MM.1S (cell line): Measurements from ENCODE around the gene C10orf88.

Experiments used
- DNase-seq: peaks from one replicate; pipeline ENCODE4 v3.0.0-alpha.2; 2015
- H2AFZ ChIP-seq: fragments of 300-600 bp; sonication (generic); 2 replicates; pipeline ENCODE4 v1.6.0; 2016; ENCODE audit warnings: antibody characterized with exemption, low read length
- H3F3A ChIP-seq: fragments of 300-600 bp; sonication (generic); 2 replicates; pipeline ENCODE4 v1.6.1; 2016; ENCODE audit warnings: mild to moderate bottlenecking, antibody characterized with exemption, low read length, moderate library complexity, mixed read lengths; ENCODE audit not compliant: insufficient read depth
- H3K27ac ChIP-seq: fragments of 300-600 bp; sonication (generic); 2 replicates; pipeline ENCODE4 v1.5.1; 2016; ENCODE audit warnings: mild to moderate bottlenecking, low read length
- H3K27me3 ChIP-seq: fragments of 300-600 bp; sonication (generic); replicated peaks from 2 replicates; pipeline ENCODE4 v1.6.0; 2016; ENCODE audit warnings: low read length; ENCODE audit not compliant: insufficient read depth
- H3K36me3 ChIP-seq: fragments of 300-600 bp; sonication (generic); replicated peaks from 2 replicates; pipeline ENCODE4 v1.6.1; 2016; ENCODE audit warnings: mild to moderate bottlenecking, low read length, mixed read lengths; ENCODE audit not compliant: insufficient read depth
- H3K4me1 ChIP-seq: fragments of 300-600 bp; sonication (generic); 2 replicates; pipeline ENCODE4 v1.6.1; 2016; ENCODE audit warnings: low read length, mixed read lengths
- H3K4me2 ChIP-seq: fragments of 300-600 bp; sonication (generic); 2 replicates; pipeline ENCODE4 v1.6.0; 2016; ENCODE audit warnings: low read depth, low read length
- H3K4me3 ChIP-seq: fragments of 300-600 bp; sonication (generic); 2 replicates; pipeline ENCODE4 v1.5.1; 2016; ENCODE audit warnings: low read length, mixed read lengths
- H3K79me2 ChIP-seq: fragments of 300-600 bp; sonication (generic); 2 replicates; pipeline ENCODE4 v1.6.1; 2016; ENCODE audit warnings: mixed run types, low read length, mixed read lengths
- H3K9ac ChIP-seq: fragments of 300-600 bp; sonication (generic); 2 replicates; pipeline ENCODE4 v1.6.1; 2016; ENCODE audit warnings: low read length, mixed read lengths
- H3K9me2 ChIP-seq: fragments of 300-600 bp; sonication (generic); replicated peaks from 2 replicates; pipeline ENCODE4 v1.6.1; 2016; ENCODE audit warnings: mild to moderate bottlenecking, low read length, mixed read lengths; ENCODE audit not compliant: insufficient read depth
- H3K9me3 ChIP-seq: fragments of 300-600 bp; sonication (generic); replicated peaks from 2 replicates; pipeline ENCODE4 v1.6.1; 2016; ENCODE audit warnings: mild to moderate bottlenecking, low read length, mixed read lengths; ENCODE audit not compliant: insufficient read depth
- H4K20me1 ChIP-seq: fragments of 300-600 bp; sonication (generic); 2 replicates; pipeline ENCODE4 v1.6.1; 2016; ENCODE audit warnings: mild to moderate bottlenecking, low read length, moderate library complexity, mixed read lengths; ENCODE audit not compliant: insufficient read depth
- CTCF ChIP-seq: fragments of 300-600 bp; sonication (generic); IDR thresholded peaks from 2 replicates; pipeline ENCODE4 v1.5.1; 2016; ENCODE audit warnings: antibody characterized with exemption, low read length, mixed read lengths
- EZH2 ChIP-seq: fragments of 300-600 bp; sonication (generic); optimal IDR thresholded peaks from 2 replicates; pipeline ENCODE3; 2017; ENCODE audit warnings: low read depth, mild to moderate bottlenecking, antibody characterized with exemption, low read length, mixed read lengths
- EZH2phosphoT487 ChIP-seq: fragments of 300-600 bp; sonication (generic); IDR thresholded peaks from 2 replicates; pipeline ENCODE4 v1.6.1; 2018; ENCODE audit warnings: antibody characterized with exemption, low read length

The C10orf88 gene

GRCh38 chr10:122949296-122949695, 4.7 kb downstream of the C10orf88 start:
- no peak overlapping the region for H3K9ac ChIP-seq
- H2AFZ ChIP-seq, result no peak overlapping the region
- H3F3A ChIP-seq, result 0 out of 2 replicates have a peak, but pooled peaks cover 2% of the 10 kb centered on the region
- no peak for DNase-seq
- no peaks in the 10 kb centered on the region for H4K20me1 ChIP-seq
- no peaks in the 10 kb centered on the region; the same call in 1 of the 2 replicates for H3K36me3 ChIP-seq
- no peaks in the 10 kb centered on the region for H3K9me3 ChIP-seq
- H3K4me3 ChIP-seq, result no peak overlapping the region
- H3K4me1 ChIP-seq, result peaks cover under 1% of the 10 kb centered on the region; the same call in 1 of the 2 replicates
- no peaks in the 10 kb centered on the region for H3K79me2 ChIP-seq
- H3K9me2 ChIP-seq, result no peaks in the 10 kb centered on the region
- no peak overlapping the region for H3K4me2 ChIP-seq
- TF ChIP-seq EZH2 (no peak), CTCF (no peak), EZH2phosphoT487 (no peak)
- H3K27me3 ChIP-seq, result no peaks in the 10 kb centered on the region
- no peak overlapping the region for H3K27ac ChIP-seq

GRCh38 chr10:122939856-122940543, 14.0 kb downstream of the C10orf88 start:
- Histone ChIP-seq H3F3A (no peaks in the 10 kb centered on the region), H3K4me2 (no peak overlapping the region), H3K27me3 (no peaks in the 10 kb centered on the region), H3K9ac (no peak overlapping the region), H3K79me2 (no peaks in the 10 kb centered on the region), H2AFZ (no peak overlapping the region), H3K9me2 (no peaks in the 10 kb centered on the region), H3K4me1 (no peaks in the 10 kb centered on the region), H4K20me1 (no peaks in the 10 kb centered on the region), H3K4me3 (no peak overlapping the region), H3K36me3 (no peaks in the 10 kb centered on the region), H3K9me3 (no peaks in the 10 kb centered on the region), H3K27ac (no peak overlapping the region)
- TF ChIP-seq EZH2phosphoT487, result no peak
- TF ChIP-seq CTCF, result no peak
- TF ChIP-seq EZH2, result no peak
- DNase-seq, result no peak

GRCh38 chr10:122939133-122939855, 14.7 kb downstream of the C10orf88 start:
- no peaks in the 10 kb centered on the region for H3K79me2 ChIP-seq
- DNase-seq, result no peak
- no peak overlapping the region for H3K9ac ChIP-seq
- no peaks in the 10 kb centered on the region for H3K27me3 ChIP-seq
- TF ChIP-seq EZH2 (no peak), CTCF (no peak), EZH2phosphoT487 (no peak)
- H3K4me1 ChIP-seq, result no peaks in the 10 kb centered on the region
- H3K27ac ChIP-seq, result no peak overlapping the region
- H3F3A ChIP-seq, result no peaks in the 10 kb centered on the region
- H3K9me2 ChIP-seq, result no peaks in the 10 kb centered on the region
- no peaks in the 10 kb centered on the region for H3K9me3 ChIP-seq
- no peak overlapping the region for H2AFZ ChIP-seq
- H3K36me3 ChIP-seq, result no peaks in the 10 kb centered on the region
- no peak overlapping the region for H3K4me3 ChIP-seq
- H4K20me1 ChIP-seq, result no peaks in the 10 kb centered on the region
- no peak overlapping the region for H3K4me2 ChIP-seq
